H9 (cell line): ENCODE results near the gene OR56B1. TPM values are rescaled to one million over a fixed set of nuclear protein-coding genes. Genes with fewer than 3 reads are reported as not detected.
A peak's percentile ranks its signal among the peaks of the same experiment; 100 is the strongest.

Experiments
- DNase-seq: peaks from one replicate; pipeline ENCODE4 v3.0.0-alpha.2; 2017
- H2AFZ ChIP-seq: one replicate; pipeline ENCODE4 v1.6.1; 2013; ENCODE audit warnings: mild to moderate bottlenecking, low read length, control low read depth, moderate library complexity
- H2AK5ac ChIP-seq: 2 replicates; pipeline ENCODE4 v1.6.1; 2013; ENCODE audit warnings: low read length, control low read depth, mixed read lengths; ENCODE audit not compliant: insufficient read length
- H2BK120ac ChIP-seq: one replicate; pipeline ENCODE4 v1.6.1; 2013; ENCODE audit warnings: low read depth, mild to moderate bottlenecking, low read length, control low read depth, inconsistent platforms; ENCODE audit not compliant: poor library complexity, severe bottlenecking
- H2BK12ac ChIP-seq: 2 replicates; pipeline ENCODE4 v1.6.1; 2013; ENCODE audit warnings: low read length, control low read depth, mixed read lengths, low read depth; ENCODE audit not compliant: insufficient read length
- H2BK15ac ChIP-seq: 2 replicates; pipeline ENCODE4 v1.6.1; 2013; ENCODE audit warnings: low read depth, low read length, control low read depth
- H2BK20ac ChIP-seq: one replicate; pipeline ENCODE4 v1.6.1; 2013; ENCODE audit warnings: low read depth, mild to moderate bottlenecking, low read length, control low read depth, inconsistent platforms; ENCODE audit not compliant: poor library complexity, severe bottlenecking
- H2BK5ac ChIP-seq: 2 replicates; pipeline ENCODE4 v1.6.1; 2013; ENCODE audit warnings: low read length, control low read depth, mixed read lengths; ENCODE audit not compliant: insufficient read length
- H3K14ac ChIP-seq: 2 replicates; pipeline ENCODE4 v1.6.1; 2013; ENCODE audit warnings: low read length, control low read depth; ENCODE audit not compliant: insufficient read depth
- H3K18ac ChIP-seq: 2 replicates; pipeline ENCODE4 v1.6.1; 2013; ENCODE audit warnings: low read depth, mild to moderate bottlenecking, mixed read lengths, low read length, control low read depth; ENCODE audit not compliant: insufficient read length
- H3K23ac ChIP-seq: 2 replicates; pipeline ENCODE4 v1.6.1; 2013; ENCODE audit warnings: low read length, control low read depth, mixed read lengths, low read depth; ENCODE audit not compliant: insufficient read length
- H3K23me2 ChIP-seq: 2 replicates; pipeline ENCODE4 v1.6.1; 2013; ENCODE audit warnings: low read depth, mild to moderate bottlenecking, mixed read lengths, low read length, control low read depth; ENCODE audit not compliant: insufficient read length, poor library complexity, severe bottlenecking
- H3K27ac ChIP-seq: 2 replicates; pipeline ENCODE4 v1.5.1; 2013; ENCODE audit warnings: low read length, control low read depth, mixed read lengths, low read depth; ENCODE audit not compliant: insufficient read length
- H3K27me3 ChIP-seq: 2 replicates; pipeline ENCODE4 v1.6.1; 2013; ENCODE audit warnings: low read length, control low read depth, inconsistent platforms; ENCODE audit not compliant: insufficient read depth
- H3K4ac ChIP-seq: 2 replicates; pipeline ENCODE4 v1.6.1; 2013; ENCODE audit warnings: low read depth, mild to moderate bottlenecking, control low read depth, inconsistent platforms, low read length, moderate library complexity
- H3K4me1 ChIP-seq: 2 replicates; pipeline ENCODE4 v1.6.1; 2013; ENCODE audit warnings: low read length, control low read depth, inconsistent platforms; ENCODE audit not compliant: insufficient read depth
- H3K4me2 ChIP-seq: 2 replicates; pipeline ENCODE4 v1.6.1; 2013; ENCODE audit warnings: low read length, control low read depth, mixed read lengths; ENCODE audit not compliant: insufficient read length, insufficient read depth
- H3K56ac ChIP-seq: 2 replicates; pipeline ENCODE4 v1.6.1; 2013; ENCODE audit warnings: low read depth, mild to moderate bottlenecking, mixed read lengths, low read length, control low read depth; ENCODE audit not compliant: insufficient read length
- H3K79me1 ChIP-seq: 2 replicates; pipeline ENCODE4 v1.6.1; 2013; ENCODE audit warnings: low read depth, mild to moderate bottlenecking, moderate library complexity, low read length, control low read depth, inconsistent platforms; ENCODE audit not compliant: insufficient read depth, poor library complexity, severe bottlenecking
- H3K79me2 ChIP-seq: 2 replicates; pipeline ENCODE4 v1.6.1; 2013; ENCODE audit warnings: low read length, control low read depth, inconsistent platforms; ENCODE audit not compliant: insufficient read depth
- H3K9ac ChIP-seq: 2 replicates; pipeline ENCODE4 v1.6.1; 2013; ENCODE audit warnings: low read length, control low read depth, mixed read lengths; ENCODE audit not compliant: insufficient read length; ENCODE audit errors: extremely low read depth
- H3K9me3 ChIP-seq: one replicate; pipeline ENCODE4 v1.6.1; 2013; ENCODE audit warnings: low read depth, low read length, inconsistent platforms; ENCODE audit not compliant: control insufficient read depth
- H3T11ph ChIP-seq: one replicate; pipeline ENCODE4 v1.6.1; 2013; ENCODE audit warnings: mild to moderate bottlenecking, low read length, control low read depth, inconsistent platforms
- H4K20me1 ChIP-seq: one replicate; pipeline ENCODE4 v1.6.1; 2013; ENCODE audit not compliant: control insufficient read depth, insufficient read length, insufficient read depth
- H4K5ac ChIP-seq: 2 replicates; pipeline ENCODE4 v1.6.1; 2013; ENCODE audit warnings: low read depth, mild to moderate bottlenecking, mixed read lengths, low read length, control low read depth; ENCODE audit not compliant: insufficient read length
- H4K8ac ChIP-seq: replicated peaks from 2 replicates; pipeline ENCODE4 v1.6.1; 2013; ENCODE audit warnings: low read length, control low read depth, mixed read lengths, low read depth; ENCODE audit not compliant: insufficient read length
- H4K91ac ChIP-seq: 2 replicates; pipeline ENCODE4 v1.6.1; 2013; ENCODE audit warnings: low read depth, mild to moderate bottlenecking, moderate library complexity, mixed read lengths, low read length, control low read depth; ENCODE audit not compliant: insufficient read length
- H3K27ac Mint-ChIP-seq, 3 experiments: 2 replicates in 2 of 3; 3 replicates in 1 of 3; pipeline ENCODE4 v1.8.0; 2020 to 2021; ENCODE audit warnings: mixed read lengths in 3 of 3, mild to moderate bottlenecking in 1 of 3, moderate library complexity in 1 of 3
- H3K27me3 Mint-ChIP-seq: 2 replicates; pipeline ENCODE4 v1.8.0; 2021; ENCODE audit warnings: low read depth, mild to moderate bottlenecking, moderate library complexity, mixed read lengths
- H3K36me3 Mint-ChIP-seq, 3 experiments: 2 replicates in 2 of 3; 3 replicates in 1 of 3; pipeline ENCODE4 v1.8.0; 2020 to 2021; ENCODE audit warnings: low read depth in 3 of 3, mixed read lengths in 3 of 3; ENCODE audit not compliant: insufficient read depth in 1 of 3
- H3K4me1 Mint-ChIP-seq, 2 experiments: 2 replicates each; pipeline ENCODE4 v1.8.0; 2020; ENCODE audit warnings: mixed read lengths in 2 of 2
- H3K4me3 Mint-ChIP-seq, 2 experiments: 2 replicates in 1 of 2; 3 replicates in 1 of 2; pipeline ENCODE4 v1.8.0; 2020 to 2021; ENCODE audit warnings: mild to moderate bottlenecking in 2 of 2, mixed read lengths in 2 of 2, moderate library complexity in 1 of 2
- H3K9me3 Mint-ChIP-seq, 2 experiments: 2 replicates in 1 of 2; 3 replicates in 1 of 2; pipeline ENCODE4 v1.8.0; 2020; ENCODE audit warnings: mild to moderate bottlenecking in 2 of 2, mixed read lengths in 2 of 2, moderate library complexity in 1 of 2
- WGBS: extraction: QIAGEN DNeasy Blood & Tissue Kit; methylation state at CpG from one replicate; pipeline ENCODE4 v1.1.7; 2013; ENCODE audit warnings: missing lambda C conversion rate, low lambda C conversion rate, mixed read lengths; ENCODE audit not compliant: insufficient read length; ENCODE audit errors: extremely low coverage; 5-methylcytosine and 5-hydroxymethylcytosine counted together
- total RNA-seq: library from RNA; stranded (reverse); gene quantifications from 2 replicates; pipeline ENCODE4 v1.2.1, GENCODE V29; 2021
- TF ChIP-seq, protein P1 (sequence below): fragments of 200-600 bp; sonication (generic); conservative IDR thresholded peaks from 3 replicates; pipeline ENCODE4 v1.8.0; 2021; ENCODE audit warnings: antibody characterized with exemption, mild to moderate bottlenecking

OR56B1 gene
- total RNA-seq, 1 experiment from 2014 or later, result not detected

DNA sequence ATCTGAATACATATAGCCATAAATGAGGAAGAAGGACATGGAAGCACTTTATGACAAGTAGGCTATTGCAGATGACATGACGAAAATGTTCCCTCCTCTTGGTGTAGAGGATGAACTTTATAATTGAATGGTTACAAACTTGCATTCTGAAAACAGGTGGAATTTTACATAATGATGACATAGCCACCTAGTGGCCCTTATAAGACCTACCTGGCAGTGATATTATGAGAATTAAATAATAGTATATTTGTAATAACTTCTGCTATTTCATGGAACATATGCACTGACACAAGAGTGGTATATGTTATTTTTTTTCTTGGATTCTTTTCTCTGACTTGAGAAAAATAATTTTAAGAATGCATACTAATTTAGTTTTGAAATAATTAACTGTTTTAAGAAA is 23.7 kb upstream of the OR56B1 start:
- no peaks in the 10 kb centered on the region for H3K27me3 ChIP-seq
- no peaks in the 10 kb centered on the region for H4K20me1 ChIP-seq
- no peaks in the 10 kb centered on the region for H3K79me2 ChIP-seq
- H4K5ac ChIP-seq, result no peak overlapping the region
- H2BK5ac ChIP-seq, result no peak overlapping the region
- Mint-ChIP-seq H3K9me3 (peaks cover 2 to 3% of the 10 kb centered on the region in 2 experiments; a peak in 3 of 5 replicates), H3K36me3 (peaks cover 0 to 28% (median 11%) of the 10 kb centered on the region in 3 experiments; a peak in 5 of 7 replicates), H3K27me3 (peaks cover 2% of the 10 kb centered on the region; the same call in 1 of the 2 replicates), H3K27ac (no peak overlapping the region), H3K4me3 (no peak overlapping the region), H3K4me1 (no peaks in the 10 kb centered on the region)
- H4K8ac ChIP-seq, result no peak overlapping the region
- H3K23ac ChIP-seq, result no peak overlapping the region
- H3K18ac ChIP-seq, result no peak overlapping the region
- TF ChIP-seq, protein P1, sequence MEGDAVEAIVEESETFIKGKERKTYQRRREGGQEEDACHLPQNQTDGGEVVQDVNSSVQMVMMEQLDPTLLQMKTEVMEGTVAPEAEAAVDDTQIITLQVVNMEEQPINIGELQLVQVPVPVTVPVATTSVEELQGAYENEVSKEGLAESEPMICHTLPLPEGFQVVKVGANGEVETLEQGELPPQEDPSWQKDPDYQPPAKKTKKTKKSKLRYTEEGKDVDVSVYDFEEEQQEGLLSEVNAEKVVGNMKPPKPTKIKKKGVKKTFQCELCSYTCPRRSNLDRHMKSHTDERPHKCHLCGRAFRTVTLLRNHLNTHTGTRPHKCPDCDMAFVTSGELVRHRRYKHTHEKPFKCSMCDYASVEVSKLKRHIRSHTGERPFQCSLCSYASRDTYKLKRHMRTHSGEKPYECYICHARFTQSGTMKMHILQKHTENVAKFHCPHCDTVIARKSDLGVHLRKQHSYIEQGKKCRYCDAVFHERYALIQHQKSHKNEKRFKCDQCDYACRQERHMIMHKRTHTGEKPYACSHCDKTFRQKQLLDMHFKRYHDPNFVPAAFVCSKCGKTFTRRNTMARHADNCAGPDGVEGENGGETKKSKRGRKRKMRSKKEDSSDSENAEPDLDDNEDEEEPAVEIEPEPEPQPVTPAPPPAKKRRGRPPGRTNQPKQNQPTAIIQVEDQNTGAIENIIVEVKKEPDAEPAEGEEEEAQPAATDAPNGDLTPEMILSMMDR, result peak; percentile 62
- H4K91ac ChIP-seq, result no peak overlapping the region
- H2BK20ac ChIP-seq, result no peak overlapping the region
- no peak overlapping the region for H2BK15ac ChIP-seq
- no peak for DNase-seq
- no peak overlapping the region for H2BK12ac ChIP-seq
- no peak overlapping the region for H2BK120ac ChIP-seq
- H3K4ac ChIP-seq, result no peak overlapping the region
- H3K79me1 ChIP-seq, result no peaks in the 10 kb centered on the region
- H3T11ph ChIP-seq, result no peak overlapping the region
- no peak overlapping the region for H3K27ac ChIP-seq
- H3K23me2 ChIP-seq, result no peaks in the 10 kb centered on the region
- H3K4me1 ChIP-seq, result no peaks in the 10 kb centered on the region
- H2AK5ac ChIP-seq, result no peak overlapping the region
- no peak overlapping the region for H3K9ac ChIP-seq
- WGBS, result no CpG with 5 or more reads among the region's 1 CpG
- H3K9me3 ChIP-seq, result no peaks in the 10 kb centered on the region
- H3K4me2 ChIP-seq, result no peak overlapping the region
- no peak overlapping the region for H2AFZ ChIP-seq
- no peak overlapping the region for H3K56ac ChIP-seq
- H3K14ac ChIP-seq, result no peak overlapping the region
